GM18499 (cell line): Measurements from ENCODE around the gene ACVRL1.
"Not testable (repeated sequence)": the region's sequence is repeated elsewhere in the genome, so short reads cannot be mapped to it uniquely, and the experiment has no call there.

Experiments
- ATAC-seq: cut with Tn5 transposase; IDR thresholded peaks from one replicate; pipeline ENCODE4 v1.9.1; 2021; ENCODE audit warnings: moderate number of reproducible peaks; ENCODE audit not compliant: insufficient read depth, unreplicated experiment

The ACVRL1 gene

GRCh38 chr12:51873251-51873994 is 33.9 kb upstream of the ACVRL1 start:
- ATAC-seq = no peak

- no peak for ATAC-seq
Observed at GRCh38 chr12:51874000-51874399, 33.3 kb upstream of the ACVRL1 start.

GRCh38 chr12:51874486-51874885 is 32.8 kb upstream of the ACVRL1 start:
- no peak for ATAC-seq

GRCh38 chr12:51879102-51879501 is 28.2 kb upstream of the ACVRL1 start:
- ATAC-seq = no peak

GRCh38 chr12:51883295-51883694 is 24.0 kb upstream of the ACVRL1 start:
- ATAC-seq = no peak

GRCh38 chr12:51883998-51884675 is 23.2 kb upstream of the ACVRL1 start:
- ATAC-seq = no peak

GRCh38 chr12:51884676-51885229 is 22.6 kb upstream of the ACVRL1 start:
- no peak for ATAC-seq

- not testable (repeated sequence) for ATAC-seq
Observed at GRCh38 chr12:51885294-51886020, 21.8 kb upstream of the ACVRL1 start.

GRCh38 chr12:51886021-51886710 is 21.1 kb upstream of the ACVRL1 start:
- no peak for ATAC-seq

GRCh38 chr12:51887476-51888315 is 19.6 kb upstream of the ACVRL1 start, which contains the start of gene ANKRD33:
ANKRD33 (plus strand) TSS chr12:51888103; CDS start chr12:51888187, 84 bp downstream.
- ATAC-seq = no peak

GRCh38 chr12:51888316-51889215 is 18.7 kb upstream of the ACVRL1 start:
- ATAC-seq = no peak

- no peak for ATAC-seq
Observed at GRCh38 chr12:51889216-51890132, 17.8 kb upstream of the ACVRL1 start.

- ATAC-seq = no peak
Observed at GRCh38 chr12:51890133-51890464, 17.2 kb upstream of the ACVRL1 start.

GRCh38 chr12:51890511-51891171 is 16.7 kb upstream of the ACVRL1 start:
- no peak for ATAC-seq

- ATAC-seq = no peak
Observed at GRCh38 chr12:51891843-51892242, 15.5 kb upstream of the ACVRL1 start.

GRCh38 chr12:51893786-51894185 is 13.5 kb upstream of the ACVRL1 start:
- ATAC-seq = no peak
